IPS-18c (cell line): Measurements from ENCODE around the gene ERO1A.
"Not testable (repeated sequence)": the region's sequence is repeated elsewhere in the genome, so short reads cannot be mapped to it uniquely, and the experiment has no call there.

Source experiments
- H3K4me3 ChIP-seq: 2 replicates; pipeline ENCODE4 v1.7.0; 2013; ENCODE audit warnings: low read depth, mild to moderate bottlenecking, low read length, moderate library complexity; ENCODE audit not compliant: insufficient read depth
- H3K9me3 ChIP-seq: one replicate; pipeline ENCODE4 v1.6.1; 2013; ENCODE audit warnings: mild to moderate bottlenecking, low read length, moderate library complexity; ENCODE audit not compliant: control insufficient read depth, insufficient read depth

Gene ERO1A, protein sequence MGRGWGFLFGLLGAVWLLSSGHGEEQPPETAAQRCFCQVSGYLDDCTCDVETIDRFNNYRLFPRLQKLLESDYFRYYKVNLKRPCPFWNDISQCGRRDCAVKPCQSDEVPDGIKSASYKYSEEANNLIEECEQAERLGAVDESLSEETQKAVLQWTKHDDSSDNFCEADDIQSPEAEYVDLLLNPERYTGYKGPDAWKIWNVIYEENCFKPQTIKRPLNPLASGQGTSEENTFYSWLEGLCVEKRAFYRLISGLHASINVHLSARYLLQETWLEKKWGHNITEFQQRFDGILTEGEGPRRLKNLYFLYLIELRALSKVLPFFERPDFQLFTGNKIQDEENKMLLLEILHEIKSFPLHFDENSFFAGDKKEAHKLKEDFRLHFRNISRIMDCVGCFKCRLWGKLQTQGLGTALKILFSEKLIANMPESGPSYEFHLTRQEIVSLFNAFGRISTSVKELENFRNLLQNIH

DNA sequence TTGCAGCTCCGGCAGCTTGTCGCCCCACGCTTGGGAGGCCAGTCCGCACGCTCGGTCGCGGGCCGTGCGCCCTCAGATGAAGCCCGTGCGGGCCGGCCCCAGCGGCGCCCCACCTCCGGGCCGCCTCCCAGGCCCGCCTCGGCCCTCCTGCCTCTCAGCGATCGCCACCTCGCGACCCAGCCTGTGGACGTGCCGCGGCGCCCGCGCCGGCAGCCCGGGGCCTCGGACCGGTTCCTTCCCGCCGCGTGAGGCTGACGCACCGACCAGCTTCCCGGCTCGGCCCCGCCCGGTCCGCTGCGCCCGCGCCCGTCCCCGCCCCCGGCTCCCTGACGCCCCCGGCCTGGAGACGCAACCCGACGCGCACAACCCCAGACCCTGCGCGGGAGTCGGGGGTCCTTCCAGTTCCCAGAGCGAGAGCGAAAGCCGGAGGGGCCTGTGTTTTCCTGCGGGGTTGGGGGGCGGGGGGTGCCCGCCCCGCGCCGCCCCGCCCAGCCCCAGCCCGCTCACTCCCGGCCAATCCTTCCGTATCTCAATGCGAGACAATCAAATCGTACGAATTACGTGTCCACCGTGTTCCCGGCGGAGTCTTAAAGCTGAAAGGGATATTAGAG lies at the start of gene ERO1A:
TSS of gene ERO1A (minus strand) at position 78 of the 611 bp plus-strand sequence. CDS start at position 1, 77 bp downstream.
- Histone ChIP-seq H3K4me3 (peak within 1 kb of the TSS; percentile 94), H3K9me3 (no peaks in the 10 kb centered on the region)

GRCh38 chr14:52741865-52742264 lies 46.5 kb upstream of the ERO1A start:
- no peak overlapping the region for H3K4me3 ChIP-seq
- H3K9me3 ChIP-seq, result no peaks in the 10 kb centered on the region

DNA sequence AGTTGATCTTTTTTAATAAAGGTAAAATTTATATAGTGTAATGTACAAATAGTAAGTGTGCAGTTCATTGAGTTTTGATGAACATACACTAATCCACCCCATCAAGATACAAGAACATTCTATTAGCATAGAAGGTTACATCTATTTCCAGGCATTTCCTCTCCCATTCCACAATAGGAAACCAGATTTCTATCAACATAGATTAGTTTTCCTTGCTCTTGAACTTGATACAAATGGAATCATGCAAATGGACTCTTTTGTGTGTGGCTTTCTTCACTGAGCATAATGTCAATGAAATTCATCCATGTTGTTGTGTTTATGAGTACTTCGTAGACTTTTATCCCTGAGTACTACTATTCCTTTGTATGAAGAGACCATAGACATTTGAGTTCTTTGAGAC lies 45.4 kb upstream of the ERO1A start:
- Histone ChIP-seq H3K9me3 (no peaks in the 10 kb centered on the region), H3K4me3 (no peak overlapping the region)

DNA sequence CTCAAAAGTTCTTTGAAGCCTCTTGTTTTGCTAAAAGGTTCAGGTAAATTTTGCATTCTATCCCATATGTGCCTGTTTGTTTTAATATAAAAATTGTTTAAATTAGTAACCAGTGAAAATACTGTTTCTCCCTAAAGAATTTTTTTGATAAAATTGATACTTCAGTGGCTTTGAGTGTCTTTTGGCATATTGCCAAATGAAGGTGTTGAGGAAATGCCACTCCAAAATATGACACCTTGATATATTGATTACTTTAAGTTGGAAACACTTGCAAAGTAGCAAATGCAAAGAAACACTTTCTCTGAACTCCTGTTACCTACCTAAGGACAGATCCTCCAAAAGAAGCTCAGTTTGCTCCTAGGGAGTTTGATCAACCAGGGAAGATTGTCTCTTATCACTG lies 43.1 kb upstream of the ERO1A start:
- H3K9me3 ChIP-seq, result no peaks in the 10 kb centered on the region
- no peak overlapping the region for H3K4me3 ChIP-seq

- no peak overlapping the region for H3K4me3 ChIP-seq
- no peaks in the 10 kb centered on the region for H3K9me3 ChIP-seq
These were observed 40.6 kb upstream of the ERO1A start for GRCh38 chr14:52735921-52736489.

- peaks cover 2% of the 10 kb centered on the region for H3K9me3 ChIP-seq
- H3K4me3 ChIP-seq, result no peak overlapping the region
These were observed 38.5 kb upstream of the ERO1A start for GRCh38 chr14:52733824-52734223.

DNA sequence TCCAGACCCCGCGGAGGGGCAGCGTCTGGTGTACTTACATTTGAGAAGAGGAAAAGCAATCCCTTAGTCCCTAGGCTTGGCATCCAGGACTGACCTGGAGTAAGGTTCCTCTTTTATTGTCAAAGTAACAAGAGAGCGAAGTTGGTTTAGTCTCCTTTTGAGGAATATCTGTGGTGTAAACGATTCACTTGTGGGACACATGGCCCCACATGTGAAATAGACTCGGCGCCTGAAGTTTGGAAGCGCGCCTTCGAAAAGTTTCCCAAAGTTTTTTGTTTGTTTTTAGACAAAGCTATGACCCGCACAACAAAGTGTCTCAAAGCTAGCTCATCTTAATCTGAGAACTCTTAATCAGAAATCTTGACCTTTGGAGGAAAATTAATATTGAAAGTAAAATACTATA lies 35.4 kb upstream of the ERO1A start:
- peak overlapping the region; percentile 97 for H3K4me3 ChIP-seq
- peaks cover 2% of the 10 kb centered on the region for H3K9me3 ChIP-seq

- Histone ChIP-seq H3K4me3 (peak within 1 kb of the TSS; percentile 97), H3K9me3 (peaks cover 2% of the 10 kb centered on the region)
These were observed 34.8 kb upstream of the ERO1A start, which contains the start of gene STYX for GRCh38 chr14:52729925-52730708. Gene STYX, plus strand, starts transcription at chr14:52730166. Its CDS starts 309 bp downstream, at chr14:52730475.

- no peak overlapping the region for H3K4me3 ChIP-seq
These were observed 34.2 kb upstream of the ERO1A start for GRCh38 chr14:52729585-52729924.

DNA sequence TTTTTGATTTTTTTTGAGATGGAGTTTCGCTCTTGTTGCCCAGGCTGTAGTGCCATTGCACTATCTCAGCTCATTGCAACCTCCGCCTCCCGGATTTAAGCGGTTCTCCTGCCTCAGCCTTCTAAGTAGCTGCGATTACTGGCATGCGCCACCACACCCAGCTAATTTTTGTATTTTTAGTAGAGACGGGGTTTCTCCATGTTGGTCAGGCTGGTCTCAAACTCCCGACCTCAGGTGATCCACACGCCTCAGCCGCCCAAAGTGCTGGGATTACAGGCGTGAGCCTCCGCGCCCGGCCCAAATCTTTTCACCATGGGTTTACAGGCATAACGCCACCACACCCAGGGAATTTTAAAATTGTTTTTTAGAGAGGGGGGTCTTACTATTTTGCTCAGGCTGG lies 33.7 kb upstream of the ERO1A start:
- H3K9me3 ChIP-seq, H3K4me3 ChIP-seq: not testable (repeated sequence)

More at GRCh38 chr14:52729585-52729924, 34.2 kb upstream of the ERO1A start:
- H3K9me3 ChIP-seq, result peaks cover 2% of the 10 kb centered on the region

GRCh38 chr14:52727509-52727908 lies 32.2 kb upstream of the ERO1A start:
- H3K9me3 ChIP-seq, H3K4me3 ChIP-seq: not testable (repeated sequence)

- Histone ChIP-seq H3K4me3 (no peak overlapping the region), H3K9me3 (no peaks in the 10 kb centered on the region)
These were observed 28.9 kb upstream of the ERO1A start for GRCh38 chr14:52724360-52724644.

DNA sequence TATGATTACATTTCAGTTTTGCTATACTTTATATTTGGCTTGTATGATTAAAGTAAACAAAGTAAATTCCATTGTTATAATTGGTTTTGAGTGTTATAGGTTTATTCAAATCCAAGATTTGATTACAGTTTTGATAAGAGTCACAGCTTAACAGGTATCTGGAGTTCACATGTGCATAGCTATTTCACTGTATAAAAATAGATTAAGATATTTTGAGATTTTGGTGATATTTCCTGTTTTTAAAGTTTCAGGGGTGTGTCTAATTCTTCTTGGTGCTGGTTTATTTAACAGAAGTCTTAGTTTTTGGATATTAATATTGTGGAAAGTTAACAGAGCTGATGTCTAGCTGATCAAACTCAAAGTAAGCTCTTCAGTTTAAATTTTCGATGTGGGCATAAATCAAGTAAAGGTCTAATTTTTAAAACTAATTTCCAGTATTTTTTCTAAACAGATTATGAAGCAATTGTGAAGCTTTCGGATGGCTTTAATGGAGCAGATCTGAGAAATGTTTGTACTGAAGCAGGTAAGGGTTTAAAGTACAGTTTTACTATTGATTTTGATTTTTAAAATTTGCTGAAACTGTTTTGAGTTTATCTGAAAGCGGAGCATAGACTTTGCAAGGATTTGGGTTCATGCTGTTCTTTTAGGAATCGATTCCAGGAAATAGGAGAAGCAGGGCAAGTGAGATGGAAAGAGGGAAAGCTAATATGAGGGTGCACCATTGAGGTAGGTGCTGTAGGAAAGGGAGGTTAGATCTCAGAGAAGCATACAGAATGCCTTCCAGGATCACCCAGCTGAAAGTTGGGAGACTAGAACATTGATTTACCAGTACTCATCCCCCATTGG lies 28.4 kb upstream of the ERO1A start:
- no peaks in the 10 kb centered on the region for H3K9me3 ChIP-seq

GRCh38 chr14:52716155-52716554 lies 20.8 kb upstream of the ERO1A start:
- H3K4me3 ChIP-seq, result no peak overlapping the region
- no peaks in the 10 kb centered on the region for H3K9me3 ChIP-seq

More for the DNA sequence above, 28.4 kb upstream of the ERO1A start:
- H3K4me3 ChIP-seq, result no peak overlapping the region

DNA sequence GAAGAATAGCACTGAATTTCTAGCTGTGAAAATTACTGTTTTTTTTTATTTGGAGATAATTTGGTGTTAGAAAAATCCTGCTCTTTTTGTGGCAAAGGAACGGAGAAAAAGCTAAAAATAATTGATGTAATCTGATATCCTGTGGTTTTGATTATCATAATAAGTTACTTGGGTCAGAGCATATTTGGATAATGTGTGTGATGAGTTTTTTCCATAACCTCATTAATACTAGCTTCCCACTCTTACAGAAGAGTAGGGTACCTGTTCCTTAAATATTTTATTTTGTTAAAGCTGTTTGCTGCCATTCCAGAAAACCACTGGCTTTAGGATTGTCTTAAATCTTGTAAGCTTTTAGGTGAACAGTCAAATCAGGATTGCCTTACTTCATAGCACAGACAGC lies 16.3 kb upstream of the ERO1A start:
- Histone ChIP-seq H3K9me3 (no peaks in the 10 kb centered on the region), H3K4me3 (no peak overlapping the region)

GRCh38 chr14:52706724-52707706 lies 11.7 kb upstream of the ERO1A start, which contains the start of gene PSMC6:
Gene PSMC6, plus strand, starts transcription at chr14:52707200. Its CDS starts 20 bp downstream, at chr14:52707220.
- H3K9me3 ChIP-seq, result no peaks in the 10 kb centered on the region
- H3K4me3 ChIP-seq, result peak within 1 kb of the TSS; percentile 96
